GM18867 (cell line): Measurements from ENCODE around the gene PLSCR3.

Experiments used
- ATAC-seq: cut with Tn5 transposase; IDR thresholded peaks from one replicate; pipeline ENCODE4 v1.9.1; 2021; ENCODE audit warnings: mild to moderate bottlenecking, moderate library complexity; ENCODE audit not compliant: unreplicated experiment

Gene PLSCR3

DNA sequence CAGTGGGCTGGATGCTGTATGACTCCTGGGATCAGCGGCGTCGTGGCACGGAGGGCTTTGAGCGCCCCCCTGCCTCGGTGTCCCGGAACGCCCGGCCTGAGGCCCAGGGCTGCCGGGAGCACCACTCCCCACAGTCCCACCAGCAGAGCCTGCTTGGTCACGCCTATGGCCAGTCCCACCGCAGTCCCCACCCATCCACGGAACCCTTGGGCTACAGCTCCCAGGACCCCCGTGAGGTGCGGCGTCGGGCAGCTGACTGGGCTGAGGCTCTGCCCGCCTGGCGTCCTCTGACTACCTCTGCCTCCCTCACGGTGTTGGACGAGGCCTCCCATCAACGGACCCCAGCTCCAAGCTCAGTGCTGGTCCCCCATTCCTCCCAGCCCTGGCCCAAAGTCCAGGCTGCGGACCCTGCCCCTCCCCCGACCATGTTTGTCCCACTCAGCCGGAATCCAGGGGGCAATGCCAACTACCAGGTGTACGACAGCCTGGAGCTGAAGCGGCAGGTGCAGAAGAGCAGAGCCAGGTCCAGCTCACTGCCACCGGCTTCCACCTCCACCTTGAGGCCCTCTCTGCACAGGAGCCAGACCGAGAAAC is 32.7 kb upstream of the PLSCR3 start:
- ATAC-seq, result no peak

DNA sequence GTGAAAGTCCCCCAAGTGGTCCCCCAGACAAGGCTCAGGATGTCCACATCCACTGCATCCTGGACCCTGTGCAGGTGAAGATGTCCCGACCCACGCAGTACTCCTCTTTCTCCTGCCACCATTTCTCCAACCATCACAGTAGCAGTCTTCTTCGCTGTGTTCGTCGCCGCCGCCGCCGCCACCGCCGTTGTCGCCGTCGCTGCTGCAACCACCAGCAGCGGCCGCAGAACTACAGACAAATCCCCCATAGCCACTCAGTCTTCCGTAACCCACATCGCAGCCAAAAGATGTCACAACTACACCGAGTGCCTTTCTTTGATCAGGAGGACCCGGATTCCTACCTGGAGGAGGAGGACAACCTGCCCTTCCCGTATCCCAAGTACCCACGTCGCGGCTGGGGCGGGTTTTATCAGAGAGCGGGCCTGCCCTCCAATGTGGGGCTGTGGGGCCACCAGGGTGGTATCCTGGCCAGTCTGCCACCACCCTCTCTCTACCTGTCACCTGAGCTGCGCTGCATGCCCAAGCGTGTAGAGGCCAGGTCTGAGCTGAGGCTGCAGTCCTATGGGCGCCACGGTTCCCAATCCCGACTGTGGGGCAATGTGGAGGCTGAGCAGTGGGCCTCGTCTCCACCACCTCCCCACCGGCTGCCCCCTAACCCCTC is 32.0 kb upstream of the PLSCR3 start:
- no peak for ATAC-seq

- no peak for ATAC-seq
These were observed 31.4 kb upstream of the PLSCR3 start for GRCh38 chr17:7425756-7426155.

- ATAC-seq, result no peak
These were observed 31.0 kb upstream of the PLSCR3 start, which contains the start of gene SPEM2 for GRCh38 chr17:7425316-7425715. Gene SPEM2, plus strand, starts transcription at chr17:7425616. Its CDS starts 73 bp downstream, at chr17:7425689.

- no peak for ATAC-seq
These were observed 29.4 kb upstream of the PLSCR3 start for GRCh38 chr17:7423679-7424078.

- ATAC-seq, result no peak
These were observed 26.9 kb upstream of the PLSCR3 start for GRCh38 chr17:7421186-7421585.

DNA sequence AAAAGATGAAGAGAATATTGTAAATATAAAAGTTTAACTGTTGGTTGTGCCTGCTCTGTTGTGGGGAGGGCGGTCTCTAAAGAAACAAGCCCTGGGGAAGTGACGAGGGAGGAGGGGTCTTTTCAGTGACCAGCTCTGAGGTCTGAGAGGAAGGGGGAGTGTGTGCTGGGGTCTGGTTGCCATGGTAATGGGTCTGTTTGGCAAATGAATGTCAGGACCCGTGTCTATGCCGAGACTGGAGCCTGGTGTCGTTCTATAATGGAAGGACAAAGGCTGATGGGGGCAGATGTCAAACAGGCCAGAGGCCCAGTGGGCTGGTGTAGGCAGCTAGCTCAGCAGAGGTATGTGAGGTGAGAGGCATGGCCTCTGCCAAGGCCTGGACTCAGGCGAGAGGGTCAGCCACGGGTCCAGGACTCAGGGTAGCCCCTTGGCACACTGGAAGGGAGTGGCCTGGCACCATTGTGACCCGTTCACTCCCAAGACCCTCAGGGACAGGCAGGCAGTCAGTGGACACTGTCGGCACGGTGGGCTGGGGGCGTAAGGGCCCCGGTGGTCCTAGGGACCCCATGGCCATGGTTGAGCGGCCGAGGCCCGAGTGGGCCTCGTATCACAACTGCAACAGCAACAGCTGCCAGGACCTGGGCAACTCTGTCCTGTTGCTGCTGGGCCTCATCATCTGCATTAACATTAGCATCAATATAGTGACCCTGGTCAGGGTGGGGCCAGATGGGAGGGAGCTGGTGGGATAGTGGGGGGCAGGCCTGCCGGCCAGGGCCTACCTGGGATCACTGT is 25.7 kb upstream of the PLSCR3 start, which contains the start of gene SPEM1:
Gene SPEM1, plus strand, starts transcription at position 506 of the 792 bp plus-strand sequence. Its CDS starts 61 bp downstream, at position 567.
- ATAC-seq, result no peak

GRCh38 chr17:7418472-7419152 is 24.3 kb upstream of the PLSCR3 start:
- ATAC-seq, result no peak

- no peak for ATAC-seq
These were observed 22.8 kb upstream of the PLSCR3 start for GRCh38 chr17:7417056-7417655.

GRCh38 chr17:7416323-7416722 is 22.0 kb upstream of the PLSCR3 start:
- ATAC-seq, result no peak

GRCh38 chr17:7415784-7416183 is 21.5 kb upstream of the PLSCR3 start:
- no peak for ATAC-seq

DNA sequence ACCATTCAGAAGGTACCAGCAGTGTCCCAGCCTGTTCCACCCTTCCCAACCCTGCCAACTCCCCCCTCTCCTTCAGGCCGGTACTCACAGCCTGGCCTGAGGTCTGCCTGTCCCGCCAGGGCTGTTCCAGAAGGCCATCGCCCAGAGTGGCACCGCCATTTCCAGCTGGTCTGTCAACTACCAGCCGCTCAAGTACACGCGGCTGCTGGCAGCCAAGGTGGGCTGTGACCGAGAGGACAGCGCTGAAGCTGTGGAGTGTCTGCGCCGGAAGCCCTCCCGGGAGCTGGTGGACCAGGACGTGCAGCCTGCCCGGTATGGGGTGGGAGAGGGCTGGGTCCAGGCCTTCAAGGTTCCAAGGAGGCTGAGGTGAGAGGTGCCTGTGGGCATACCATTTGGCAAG is 20.5 kb upstream of the PLSCR3 start:
- ATAC-seq, result no peak

GRCh38 chr17:7413346-7413985 is 19.1 kb upstream of the PLSCR3 start:
- ATAC-seq, result no peak

DNA sequence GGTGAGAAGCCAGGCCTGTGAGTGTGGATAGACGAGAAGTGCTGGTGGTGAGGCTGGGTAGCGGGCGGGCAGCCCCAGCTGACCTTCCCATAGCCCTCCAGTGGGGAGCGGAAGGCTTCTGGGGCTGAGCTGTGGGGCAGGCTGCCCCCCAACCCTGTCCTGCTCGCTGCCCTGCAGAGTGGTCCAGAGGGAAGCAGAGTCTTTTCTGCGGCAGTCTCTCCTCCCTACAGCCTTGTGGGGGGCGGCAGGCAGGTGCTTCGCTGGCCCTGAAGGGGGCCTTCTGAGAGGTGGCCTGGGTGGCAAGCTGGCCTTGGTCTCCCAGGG is 17.1 kb upstream of the PLSCR3 start:
- no peak for ATAC-seq

DNA sequence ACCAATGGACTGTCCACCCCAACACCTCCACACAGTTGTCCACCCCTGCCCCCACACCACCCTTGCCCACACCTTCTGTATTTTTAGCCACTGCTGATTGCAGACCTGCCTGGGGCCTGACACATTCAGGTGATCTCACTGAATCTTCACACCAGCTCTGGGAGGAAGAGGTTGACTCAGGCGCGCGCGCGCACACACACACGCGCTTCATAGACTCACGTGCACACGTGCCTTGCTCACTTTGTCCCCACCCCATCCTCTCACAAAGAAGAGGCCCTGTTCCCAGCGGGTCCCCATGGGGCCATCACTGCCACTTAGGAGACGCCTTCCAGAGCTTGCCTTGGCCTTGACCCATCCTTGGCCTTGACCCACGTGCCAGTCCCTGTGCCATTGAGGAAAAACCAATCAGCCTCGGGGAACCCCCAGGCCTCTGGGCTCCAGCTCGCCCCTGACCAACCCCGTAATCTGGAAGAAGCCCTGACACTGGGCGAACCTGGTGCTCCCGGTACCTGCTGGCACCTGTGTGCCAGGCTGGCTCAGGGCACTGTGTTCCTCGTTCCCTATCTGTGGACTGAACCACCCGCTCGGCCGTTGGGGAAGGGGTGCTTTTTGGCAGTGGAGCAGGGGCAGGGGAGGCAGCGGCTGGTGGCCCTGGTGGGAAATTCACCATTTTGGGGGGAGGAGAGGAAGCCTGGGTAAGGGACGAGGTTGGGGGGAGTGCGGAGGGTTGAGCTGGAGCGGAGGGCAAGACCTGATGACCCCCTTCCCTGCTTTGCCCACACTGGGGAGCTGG is 16.5 kb upstream of the PLSCR3 start:
- ATAC-seq, result no peak

- no peak for ATAC-seq
These were observed 15.4 kb upstream of the PLSCR3 start for GRCh38 chr17:7409716-7410115.

DNA sequence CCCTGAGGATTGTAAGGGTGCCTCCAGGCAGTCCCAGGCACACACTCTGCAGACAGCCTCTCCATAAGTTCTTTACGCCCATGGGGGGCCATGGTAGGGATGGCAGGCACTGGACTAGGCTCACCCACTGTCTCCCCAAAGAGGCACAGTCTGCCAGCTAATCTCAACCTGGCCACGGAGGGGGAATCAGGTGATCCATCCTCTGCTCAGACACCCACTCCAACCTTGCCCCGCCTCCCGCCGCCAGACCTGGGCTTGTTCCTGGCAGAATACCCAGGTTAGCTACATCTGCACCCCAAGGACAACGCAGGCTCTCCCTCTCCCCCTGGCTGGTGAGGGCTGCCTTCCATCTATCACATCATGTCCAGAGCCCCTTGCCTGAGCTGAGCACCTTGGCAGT is 14.5 kb upstream of the PLSCR3 start:
- no peak for ATAC-seq

GRCh38 chr17:7408252-7408727 is 14.0 kb upstream of the PLSCR3 start:
- ATAC-seq, result no peak

DNA sequence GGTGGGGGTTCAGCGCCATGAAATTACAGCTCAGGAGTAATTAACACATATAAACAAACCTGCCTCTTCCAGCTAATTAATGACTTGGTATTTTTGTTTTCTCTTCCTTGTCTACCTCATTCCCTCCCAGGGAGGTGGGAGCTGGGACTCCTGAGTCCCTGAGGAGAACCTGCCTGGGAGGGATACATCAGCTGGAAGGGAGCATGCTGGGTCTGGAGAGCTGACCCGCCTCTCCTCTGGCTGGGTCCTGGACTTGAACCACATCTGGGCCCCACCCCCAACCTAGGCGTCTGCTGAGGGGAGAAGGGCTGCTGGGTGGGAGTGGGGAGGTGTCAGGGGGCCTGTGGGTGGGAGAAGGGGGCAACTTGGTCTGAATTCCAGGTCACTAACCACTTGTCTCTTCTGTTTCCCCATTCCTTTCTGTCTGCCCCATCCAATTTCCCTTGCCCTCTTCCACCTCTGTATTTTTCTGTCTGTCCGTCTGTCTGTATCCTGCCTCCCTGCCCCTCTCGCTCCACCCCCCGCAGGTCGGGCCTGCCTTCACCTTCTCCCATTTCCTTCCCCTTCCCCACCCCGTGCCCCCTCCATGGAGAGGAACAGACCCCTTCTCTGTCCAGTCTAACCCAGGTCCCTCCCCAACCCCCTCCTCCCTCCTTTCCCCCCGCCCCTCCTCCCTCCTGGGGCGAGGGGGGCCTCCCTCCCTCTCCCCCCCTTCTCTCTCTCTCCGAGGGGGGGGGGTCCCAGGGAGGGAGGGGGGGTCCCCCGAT is 13.3 kb upstream of the PLSCR3 start, which contains the start of gene NLGN2:
Gene NLGN2, plus strand, starts transcription at position 361 of the 767 bp plus-strand sequence. CDS start 411 bp downstream, outside the sequence.
- ATAC-seq, result no peak
